Effector memory CD4-positive, alpha-beta T cell (primary cell): Measurements from ENCODE around the gene FAF2.
"Not testable (repeated sequence)": the region's sequence is repeated elsewhere in the genome, so short reads cannot be mapped to it uniquely, and the experiment has no call there.

Experiments
- DNase-seq, 3 donors: peaks; one replicate each; pipeline ENCODE4 v3.0.0-alpha.2; 2020
- H3K27ac ChIP-seq: 2 replicates; pipeline ENCODE4 v1.7.0; 2013; ENCODE audit warnings: mild to moderate bottlenecking, low read length, moderate library complexity; ENCODE audit not compliant: insufficient read depth, poor library complexity, severe bottlenecking
- H3K27me3 ChIP-seq: replicated peaks from 2 replicates; pipeline ENCODE4 v1.7.0; 2013; ENCODE audit warnings: mild to moderate bottlenecking, low read length; ENCODE audit not compliant: insufficient read depth, control insufficient read depth, poor library complexity, severe bottlenecking
- H3K36me3 ChIP-seq: 2 replicates; pipeline ENCODE4 v1.7.0; 2013; ENCODE audit warnings: mild to moderate bottlenecking, low read length, moderate library complexity; ENCODE audit not compliant: control insufficient read depth, insufficient read depth
- H3K4me1 ChIP-seq: 2 replicates; pipeline ENCODE4 v1.7.0; 2013; ENCODE audit warnings: low read length, mild to moderate bottlenecking; ENCODE audit not compliant: control insufficient read depth, insufficient read depth, poor library complexity, severe bottlenecking
- H3K4me3 ChIP-seq: 2 replicates; pipeline ENCODE4 v1.7.0; 2013; ENCODE audit warnings: low read length, low read depth, mild to moderate bottlenecking; ENCODE audit not compliant: insufficient read depth, poor library complexity, severe bottlenecking
- H3K9me3 ChIP-seq: 2 replicates; pipeline ENCODE4 v1.7.0; 2013; ENCODE audit warnings: mild to moderate bottlenecking, low read length, moderate library complexity; ENCODE audit not compliant: control insufficient read depth

FAF2 gene

DNA sequence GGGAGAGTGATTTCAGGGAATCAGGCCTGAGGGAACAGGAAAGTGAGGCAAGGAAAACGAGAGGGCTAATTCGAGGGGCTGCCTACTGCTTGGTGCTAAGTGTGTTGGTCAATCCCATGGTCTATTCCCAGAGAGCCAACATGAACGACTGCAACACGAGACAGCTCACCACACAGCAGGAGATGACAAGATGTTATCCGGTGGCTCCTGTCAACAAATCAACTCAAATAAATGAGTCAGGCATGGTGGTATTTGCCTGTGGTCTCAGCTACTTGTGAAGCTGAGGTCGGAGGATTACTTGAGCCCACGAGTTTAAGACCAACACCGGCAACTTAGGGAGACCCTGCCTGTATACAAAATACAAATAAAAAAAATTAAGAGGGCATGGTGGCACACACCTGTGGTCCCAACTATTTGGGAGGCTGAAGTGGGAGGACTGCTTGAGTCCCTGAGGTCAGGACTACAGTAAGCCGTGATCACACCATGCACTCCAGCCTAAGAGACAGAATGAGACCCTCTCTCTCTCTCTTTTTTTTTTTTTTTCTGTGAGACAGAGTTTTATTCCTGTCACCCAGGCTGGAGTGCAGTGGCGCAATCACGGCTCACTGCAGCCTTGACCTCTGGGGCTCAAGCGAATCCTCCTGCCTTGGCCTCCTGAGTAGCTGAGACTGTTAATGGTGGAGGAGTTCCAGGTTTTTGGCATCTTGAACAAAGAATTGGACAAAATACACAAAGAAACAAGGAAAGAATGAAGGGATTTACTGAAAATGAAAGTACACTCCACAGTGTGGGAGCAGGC lies 9.0 kb upstream of the FAF2 start:
- Histone ChIP-seq H3K4me3 (no peak overlapping the region), H3K9me3 (no peaks in the 10 kb centered on the region), H3K27ac (no peak overlapping the region), H3K27me3 (no peaks in the 10 kb centered on the region), H3K36me3 (no peaks in the 10 kb centered on the region), H3K4me1 (peaks cover 6% of the 10 kb centered on the region)
- no peak for DNase-seq

DNA sequence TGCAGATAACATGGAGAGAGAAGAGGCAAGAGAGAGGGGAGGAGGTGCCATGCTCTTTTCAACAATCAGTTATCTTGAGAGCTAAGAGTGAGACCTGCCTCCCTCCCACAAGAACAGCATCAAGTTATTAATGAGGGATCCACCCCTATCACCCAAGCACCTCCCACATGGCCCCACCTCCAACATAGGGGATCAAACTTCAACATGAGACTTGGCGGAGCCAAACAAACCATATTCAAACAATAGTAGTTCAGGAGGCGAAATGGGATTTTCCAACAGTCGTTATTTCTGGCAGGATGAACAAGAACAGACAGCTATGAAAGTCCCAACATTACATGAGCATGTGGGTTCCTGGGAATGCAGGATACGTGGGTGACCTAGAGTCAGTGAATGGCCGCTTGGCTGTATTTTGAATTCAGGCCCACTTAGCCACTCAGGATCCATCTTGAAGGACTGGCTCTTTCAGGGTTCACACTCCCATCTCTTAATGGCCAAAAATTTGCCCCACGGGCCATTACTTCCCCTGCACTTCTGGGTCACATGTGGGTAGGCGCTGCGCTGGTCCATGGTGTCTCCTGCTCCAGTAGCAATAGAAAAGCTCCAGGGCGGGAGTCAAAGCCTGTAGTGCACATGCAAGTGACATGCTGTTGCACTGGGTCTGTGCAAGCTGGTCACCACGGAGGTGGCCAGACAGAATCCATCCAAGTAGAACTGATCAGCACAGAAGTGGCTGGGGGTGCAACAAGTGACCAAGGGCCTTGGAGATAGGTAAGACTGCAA lies 7.1 kb upstream of the FAF2 start:
- Histone ChIP-seq H3K27ac (no peak overlapping the region), H3K27me3 (no peaks in the 10 kb centered on the region), H3K9me3 (no peaks in the 10 kb centered on the region), H3K4me3 (no peak overlapping the region), H3K4me1 (peaks cover 6% of the 10 kb centered on the region), H3K36me3 (no peaks in the 10 kb centered on the region)
- no peak for DNase-seq

DNA sequence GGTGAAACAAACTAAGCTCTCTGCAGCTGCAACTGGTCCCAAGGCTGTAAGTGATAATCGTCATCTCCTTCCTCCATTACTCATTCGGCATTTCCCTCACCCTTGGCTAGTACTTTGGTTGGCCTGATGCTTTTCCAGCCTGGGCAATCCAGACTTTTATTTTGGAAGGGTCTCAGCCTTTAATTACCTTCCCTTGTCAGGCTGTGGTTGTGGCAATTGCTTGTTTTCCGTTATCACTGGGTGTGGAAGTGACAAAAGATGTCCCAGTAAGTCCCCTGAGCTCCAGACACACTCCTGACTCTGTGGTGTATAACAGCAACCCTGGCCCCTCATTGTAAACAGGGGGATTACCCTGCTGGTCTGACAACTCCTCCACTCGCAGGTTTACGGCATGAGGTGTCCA lies 6.3 kb upstream of the FAF2 start:
- no peak overlapping the region for H3K4me3 ChIP-seq
- peaks cover 4% of the 10 kb centered on the region for H3K4me1 ChIP-seq
- no peak overlapping the region for H3K27ac ChIP-seq
- H3K36me3 ChIP-seq = no peaks in the 10 kb centered on the region
- no peaks in the 10 kb centered on the region for H3K9me3 ChIP-seq
- DNase-seq = no peak
- H3K27me3 ChIP-seq = no peaks in the 10 kb centered on the region

DNA sequence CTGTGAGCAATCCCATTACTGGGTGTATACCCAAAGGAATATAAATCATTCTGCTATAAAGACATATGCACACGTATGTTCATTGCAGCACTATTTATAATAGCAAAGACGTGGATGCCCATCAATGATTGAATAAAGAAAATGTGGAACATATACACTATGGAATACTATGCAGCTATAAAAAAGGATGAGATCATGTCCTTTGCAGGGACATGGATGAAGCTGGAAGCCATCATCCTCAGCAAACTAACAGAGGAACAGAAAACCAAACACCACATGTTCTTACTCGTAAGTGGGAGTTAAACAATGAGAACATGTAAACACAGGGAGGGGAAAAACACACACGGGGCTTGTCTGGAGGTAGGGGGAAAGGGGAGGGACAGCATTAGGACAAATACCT lies 5.3 kb upstream of the FAF2 start:
- H3K27me3 ChIP-seq, H3K4me1 ChIP-seq, H3K4me3 ChIP-seq, DNase-seq, H3K27ac ChIP-seq, H3K36me3 ChIP-seq, H3K9me3 ChIP-seq: not testable (repeated sequence)

DNA sequence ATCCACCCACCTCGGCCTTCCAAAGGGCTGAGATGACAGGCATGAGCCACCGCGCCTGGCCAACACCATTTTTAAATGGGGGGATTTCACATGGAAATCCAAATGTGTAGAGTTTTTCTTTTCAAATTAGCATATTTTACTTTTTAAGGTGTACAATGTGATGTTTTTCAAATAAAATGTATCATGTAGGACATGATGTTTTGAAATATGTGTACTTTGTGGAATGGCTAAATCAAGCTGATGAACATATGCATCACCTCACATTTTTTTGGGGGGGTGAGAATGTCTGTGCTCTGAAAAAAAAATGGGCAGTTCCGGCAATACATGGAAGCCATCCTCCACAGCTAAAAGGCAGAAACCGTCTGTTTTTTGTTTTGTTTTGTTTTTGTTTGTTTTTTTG lies 3.4 kb upstream of the FAF2 start:
- no peak overlapping the region for H3K4me3 ChIP-seq
- no peak overlapping the region for H3K27ac ChIP-seq
- DNase-seq = no peak
- peaks cover 4% of the 10 kb centered on the region for H3K4me1 ChIP-seq
- no peaks in the 10 kb centered on the region for H3K27me3 ChIP-seq
- no peaks in the 10 kb centered on the region for H3K9me3 ChIP-seq
- H3K36me3 ChIP-seq = no peaks in the 10 kb centered on the region

DNA sequence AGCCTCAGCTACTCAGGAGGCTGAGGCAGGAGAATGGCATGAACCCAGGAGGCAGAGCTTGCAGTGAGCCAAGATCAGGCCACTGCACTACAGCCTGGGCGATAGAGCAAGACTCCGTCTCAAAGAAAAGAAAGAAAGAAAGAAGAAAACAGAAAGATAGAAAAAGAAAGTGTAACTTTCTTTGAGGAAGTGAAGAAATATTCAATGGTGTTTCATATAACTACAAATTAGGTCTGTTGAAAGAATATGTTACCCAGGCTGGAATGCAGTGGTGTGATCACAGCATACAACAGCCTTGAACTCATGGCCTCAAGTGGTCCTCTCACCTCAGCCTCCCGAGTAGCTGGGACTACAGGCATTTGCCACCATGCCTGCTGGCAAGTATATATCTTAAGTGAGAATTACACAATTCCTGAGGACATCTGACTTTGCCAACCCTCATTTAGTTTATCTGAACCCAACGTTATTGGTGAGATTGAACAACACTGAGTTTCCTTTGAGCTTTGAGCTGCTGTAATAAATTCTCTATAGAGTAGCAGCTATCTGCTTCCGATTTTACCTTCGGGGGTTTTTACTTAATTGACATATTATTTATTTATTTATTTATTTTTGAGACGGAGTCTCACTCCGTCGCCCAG lies 2.0 kb upstream of the FAF2 start:
- H3K4me1 ChIP-seq = peaks cover 6% of the 10 kb centered on the region
- H3K36me3 ChIP-seq = no peaks in the 10 kb centered on the region
- no peak overlapping the region for H3K27ac ChIP-seq
- H3K4me3 ChIP-seq = no peak overlapping the region
- no peaks in the 10 kb centered on the region for H3K9me3 ChIP-seq
- DNase-seq = no peak
- H3K27me3 ChIP-seq = no peaks in the 10 kb centered on the region

DNA sequence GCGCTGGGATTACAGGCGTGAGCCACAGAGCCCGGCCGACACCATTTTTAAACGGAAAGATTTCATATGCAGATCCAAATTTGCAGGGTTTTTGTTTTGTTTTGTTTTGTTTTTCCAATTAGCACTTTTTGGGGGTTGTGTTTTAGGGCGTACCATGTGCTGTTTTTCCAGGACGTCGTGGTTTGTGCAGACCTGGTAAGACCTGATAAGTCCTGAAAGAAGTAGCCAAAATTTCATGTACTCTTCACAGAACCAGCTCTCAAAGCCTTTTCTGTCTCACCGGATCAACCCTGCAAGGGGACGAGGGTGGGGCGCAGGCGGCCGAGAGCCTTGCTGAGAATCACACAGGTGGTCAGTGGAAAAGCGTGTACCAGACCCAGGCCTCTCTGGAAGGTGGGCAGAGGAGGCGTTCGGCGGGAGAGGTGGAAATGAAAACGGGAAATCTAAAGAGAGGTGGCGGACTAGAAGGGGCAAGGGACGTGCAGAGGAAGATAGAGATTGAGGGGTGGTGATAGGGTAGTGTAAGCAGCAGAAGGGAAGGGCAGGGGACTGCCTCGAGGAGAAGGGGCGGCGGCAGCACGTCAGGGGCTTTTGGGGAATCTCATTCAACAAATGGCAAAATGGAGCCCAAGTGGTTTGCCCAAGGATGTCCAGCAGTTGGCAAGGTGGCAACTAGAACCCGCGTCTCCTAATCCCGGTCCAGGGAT lies 1.1 kb upstream of the FAF2 start:
- DNase-seq = no peak
- peak overlapping the region; percentile 77 for H3K4me3 ChIP-seq
- peak overlapping the region; percentile 95 for H3K27ac ChIP-seq
- no peaks in the 10 kb centered on the region for H3K9me3 ChIP-seq
- peaks cover 6% of the 10 kb centered on the region for H3K4me1 ChIP-seq
- H3K27me3 ChIP-seq = no peaks in the 10 kb centered on the region
- H3K36me3 ChIP-seq = no peaks in the 10 kb centered on the region

DNA sequence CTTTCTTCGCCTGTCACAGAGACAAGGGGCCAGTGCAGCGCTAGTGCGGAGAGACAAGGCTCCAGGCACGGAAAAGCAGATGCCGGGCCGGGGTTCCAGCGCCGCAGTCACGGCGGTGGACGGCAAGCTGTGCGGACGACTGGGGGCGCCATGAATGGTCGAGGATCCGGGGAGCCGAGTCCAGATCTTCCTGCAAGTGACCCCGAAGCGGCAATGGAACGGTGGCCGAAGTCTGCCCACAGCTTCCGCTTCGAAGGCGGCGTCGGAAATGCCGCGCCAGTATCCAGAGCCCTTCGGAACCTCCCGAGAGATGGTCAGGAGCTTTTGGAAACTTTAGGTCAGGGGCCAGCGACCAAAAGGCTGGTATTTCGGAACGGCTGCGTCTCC lies 601 bp upstream of the FAF2 start:
- Histone ChIP-seq H3K9me3 (no peaks in the 10 kb centered on the region), H3K4me1 (peaks cover 6% of the 10 kb centered on the region), H3K27me3 (no peaks in the 10 kb centered on the region), H3K4me3 (peak overlapping the region; percentile 77), H3K36me3 (peaks cover 4% of the 10 kb centered on the region), H3K27ac (peak overlapping the region; percentile 95)
- DNase-seq = no peak

DNA sequence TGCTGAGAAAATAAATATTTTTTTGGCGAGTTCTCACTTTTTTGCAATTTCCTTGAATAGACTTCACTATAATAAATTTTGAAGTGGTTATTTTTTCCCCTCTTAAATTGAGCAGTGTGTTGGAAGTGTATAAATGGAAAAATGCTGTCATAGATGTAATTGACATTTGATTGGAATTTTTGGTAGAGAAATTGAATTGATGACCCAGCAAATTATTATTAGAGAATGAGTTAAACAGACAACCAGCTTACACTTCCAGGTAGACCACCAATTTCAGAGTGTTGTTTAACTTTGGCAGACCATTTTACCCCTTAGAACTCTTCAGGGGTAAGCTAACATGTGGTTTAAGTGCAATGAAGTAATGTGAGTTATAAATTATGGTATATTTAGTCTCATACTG lies 1.9 kb downstream of the FAF2 start:
- H3K27me3 ChIP-seq = no peaks in the 10 kb centered on the region
- no peaks in the 10 kb centered on the region for H3K9me3 ChIP-seq
- peaks cover 6% of the 10 kb centered on the region for H3K4me1 ChIP-seq
- no peak overlapping the region for H3K4me3 ChIP-seq
- peaks cover 4% of the 10 kb centered on the region for H3K36me3 ChIP-seq
- DNase-seq = no peak
- H3K27ac ChIP-seq = no peak overlapping the region
